HCT116 (cell line): ENCODE measurements around the gene ELF2. TPM values are rescaled to one million over a fixed set of nuclear protein-coding genes. Genes with fewer than 3 reads are reported as not detected.

Experiments
- ATAC-seq: fragments of 200-7000 bp; cut with Tn5 transposase; 2 replicates; pipeline ENCODE4 v1.9.1; 2020; ENCODE audit warnings: mild to moderate bottlenecking, moderate library complexity
- BruUV-seq: library from RNA; stranded (reverse); fragments of 400-500 nt; replicated peaks from 2 replicates; lab custom pipeline; 2021; lab: Mats Ljungman, UMichigan
- CTCF ChIA-PET: fragments of 300-600 bp; sonication (Branson Sonifier 250); formaldehyde crosslinking; loops from one replicate; lab custom pipeline; 2021; ENCODE audit warnings: antibody characterized with exemption; lab: Charles Lee
- POLR2A ChIA-PET: fragments of 300-600, 350-600 bp; sonication (Branson Sonifier 250); formaldehyde crosslinking; loops from one replicate; lab custom pipeline; 2021; ENCODE audit warnings: antibody characterized with exemption; lab: Charles Lee
- RAD21 ChIA-PET, 2 experiments: fragments of 300-600 bp; sonication (Branson Sonifier 250); formaldehyde crosslinking; loops; one replicate each; lab custom pipeline; 2023; ENCODE audit warnings: low total read pairs in 2 of 2; ENCODE audit not compliant: uncharacterized antibody in 2 of 2, unreplicated experiment in 2 of 2, low non-redundant PET in 1 of 2; lab: Charles Lee
- DNase-seq: peaks from one replicate; pipeline ENCODE4 v3.0.0-alpha.2; 2010; ENCODE audit warnings: low read depth, low spot score
- H2AFZ ChIP-seq: fragments of 200-600 bp; shearing (Covaris generic), sonication (generic); 2 replicates; pipeline ENCODE4 v1.6.1; 2017; ENCODE audit warnings: low read depth, mixed run types, mixed read lengths, antibody characterized with exemption, low read length; ENCODE audit not compliant: poor library complexity, severe bottlenecking
- H3K27ac ChIP-seq: 2 replicates; pipeline ENCODE4 v1.5.1; 2012; ENCODE audit warnings: low read depth, low read length
- H3K27me3 ChIP-seq: fragments of 200-600 bp; sonication (generic); 2 replicates; pipeline ENCODE4 v1.6.1; 2016; ENCODE audit warnings: mixed run types, low read length, mixed read lengths; ENCODE audit not compliant: insufficient read depth
- H3K36me3 ChIP-seq, 2 experiments: fragments of 200-500 bp in 1 of 2; fragments of 200-600 bp in 1 of 2; sonication (Bioruptor generic) in 1 of 2; sonication (generic) in 1 of 2; 2 replicates each; pipeline versions ENCODE4 v1.5.1 to v1.6.1; 2014 to 2016; ENCODE audit warnings: low read length in 2 of 2, inconsistent platforms in 1 of 2, mixed read lengths in 1 of 2, mixed run types in 1 of 2; ENCODE audit not compliant: insufficient read depth in 2 of 2, control insufficient read depth in 1 of 2
- H3K4me1 ChIP-seq, 2 experiments: fragments of 200-600 bp in 1 of 2; sonication (generic) in 1 of 2; 2 replicates each; pipeline versions ENCODE4 v1.5.1 to v1.6.1; 2012 to 2017; ENCODE audit warnings: low read length in 2 of 2, inconsistent platforms in 1 of 2, mild to moderate bottlenecking in 1 of 2, mixed read lengths in 1 of 2, mixed run types in 1 of 2, moderate library complexity in 1 of 2; ENCODE audit not compliant: insufficient read depth in 2 of 2, control insufficient read depth in 1 of 2
- H3K4me2 ChIP-seq: fragments of 200-600 bp; sonication (generic); 2 replicates; pipeline ENCODE4 v1.6.1; 2017; ENCODE audit warnings: mixed run types, low read length, mixed read lengths
- H3K4me3 ChIP-seq, 2 experiments: fragments of 200-600 bp in 1 of 2; sonication (generic) in 1 of 2; replicated peaks in 1 of 2; 2 replicates each; pipeline ENCODE4 v1.5.1; 2011 to 2016; ENCODE audit warnings: low read length in 2 of 2, control low read depth in 1 of 2, low read depth in 1 of 2, mild to moderate bottlenecking in 1 of 2, mixed read lengths in 1 of 2, mixed run types in 1 of 2
- H3K79me2 ChIP-seq: fragments of 200-600 bp; sonication (generic); 2 replicates; pipeline ENCODE4 v1.6.1; 2017; ENCODE audit warnings: mild to moderate bottlenecking, mixed run types, low read length, moderate library complexity, mixed read lengths; ENCODE audit not compliant: insufficient read depth
- H3K9ac ChIP-seq: fragments of 200-600 bp; sonication (generic); 2 replicates; pipeline ENCODE4 v1.6.1; 2016; ENCODE audit warnings: low read length, mixed read lengths
- H3K9me2 ChIP-seq: fragments of 200-600 bp; sonication (generic), shearing (Covaris generic); 2 replicates; pipeline ENCODE4 v1.6.1; 2017; ENCODE audit warnings: mixed run types, mild to moderate bottlenecking, moderate library complexity; ENCODE audit not compliant: insufficient read depth
- H3K9me3 ChIP-seq, 2 experiments: fragments of 200-500 bp in 1 of 2; fragments of 200-600 bp in 1 of 2; sonication (Bioruptor generic) in 1 of 2; sonication (generic) in 1 of 2; 2 replicates each; pipeline ENCODE4 v1.6.1; 2014 to 2017; ENCODE audit warnings: low read length in 2 of 2, mixed read lengths in 2 of 2, inconsistent platforms in 1 of 2, low read depth in 1 of 2, mild to moderate bottlenecking in 1 of 2, mixed run types in 1 of 2, moderate library complexity in 1 of 2; ENCODE audit not compliant: control insufficient read depth in 1 of 2, insufficient read depth in 1 of 2
- H4K20me1 ChIP-seq: fragments of 200-600 bp; sonication (generic), shearing (Covaris generic); 2 replicates; pipeline ENCODE4 v1.6.1; 2017; ENCODE audit warnings: mixed run types, mild to moderate bottlenecking, moderate library complexity; ENCODE audit not compliant: insufficient read depth
- CTCF ChIP-seq, 3 experiments: fragments of 200-600 bp in 1 of 3; sonication (generic) in 1 of 3; IDR thresholded peaks in 2 of 3; conservative IDR thresholded peaks in 1 of 3; 2 replicates each; pipeline ENCODE4 v1.5.1; 2012 to 2017; ENCODE audit warnings: low read depth in 2 of 3, low read length in 2 of 3, antibody characterized with exemption in 1 of 3, borderline replicate concordance in 1 of 3, control low read depth in 1 of 3, mild to moderate bottlenecking in 1 of 3, mixed read lengths in 1 of 3, mixed run types in 1 of 3, moderate library complexity in 1 of 3; ENCODE audit not compliant: insufficient read depth in 1 of 3
- ELF1 ChIP-seq: IDR thresholded peaks from 2 replicates; pipeline ENCODE4 v1.6.1; 2012; ENCODE audit warnings: low read depth, borderline replicate concordance
- EZH2 ChIP-seq: fragments of 200-600 bp; sonication (generic); IDR thresholded peaks from 2 replicates; pipeline ENCODE4 v1.6.1; 2017; ENCODE audit warnings: antibody characterized with exemption, mixed run types
- FOSL1 ChIP-seq: IDR thresholded peaks from 2 replicates; pipeline ENCODE4 v1.6.1; 2012; ENCODE audit warnings: low read depth
- JUND ChIP-seq: IDR thresholded peaks from 2 replicates; pipeline ENCODE4 v1.6.1; 2012
- POLR2AphosphoS5 ChIP-seq: IDR thresholded peaks from 2 replicates; pipeline ENCODE4 v1.6.1; 2011; ENCODE audit warnings: mild to moderate bottlenecking, low read depth, low read length, moderate library complexity
- RAD21 ChIP-seq: IDR thresholded peaks from 2 replicates; pipeline ENCODE4 v1.6.1; 2012; ENCODE audit warnings: low read depth, mild to moderate bottlenecking
- REST ChIP-seq: IDR thresholded peaks from 2 replicates; pipeline ENCODE4 v1.6.1; 2012; ENCODE audit warnings: low read depth
- SP1 ChIP-seq: IDR thresholded peaks from 2 replicates; pipeline ENCODE4 v1.6.1; 2012; ENCODE audit warnings: low read depth
- SRF ChIP-seq: IDR thresholded peaks from 2 replicates; pipeline ENCODE4 v1.6.1; 2012; ENCODE audit warnings: low read depth
- ZNF274 ChIP-seq: fragments of 200-500 bp; sonication (Bioruptor generic); IDR thresholded peaks from 2 replicates; pipeline ENCODE4 v1.6.1; 2014; ENCODE audit warnings: mild to moderate bottlenecking, low read depth, low read length, inconsistent platforms
- intact Hi-C: fragments of 100-400 bp; cut with micrococcal nuclease; formaldehyde crosslinking; loops from 2 replicates; pipeline ENCODE4 v1.10.0; 2022
- total RNA-seq: library from RNA; stranded (reverse); gene quantifications from one replicate; pipeline ENCODE4 v1.2.1, GENCODE V29; 2021; ENCODE audit not compliant: unreplicated experiment

Gene ELF2
- total RNA-seq, 1 experiment from 2014 or later: 28.2 TPM

GRCh38 chr4:139154538-139154937 lies 22.5 kb downstream of the ELF2 start:
- no peaks in the 10 kb centered on the region for H3K79me2 ChIP-seq
- H2AFZ ChIP-seq: no peak overlapping the region
- TF ChIP-seq ZNF274 (no peak), SRF (no peak), REST (no peak), JUND (no peak), RAD21 (no peak), SP1 (no peak), EZH2 (no peak), CTCF (IDR thresholded peaks at IDR 0.05 in 2 of 3, conservative IDR thresholded peaks at IDR 0.05 in 1 of 3; ENCODE audit: borderline replicate concordance in 1 of 3, insufficient read depth in 1 of 3, low read depth in 2 of 3, low read length in 2 of 3) (no peak), FOSL1 (no peak), ELF1 (no peak), POLR2AphosphoS5 (no peak)
- POLR2A ChIA-PET: interaction anchor here (0.6 kb wide), 1 partner anchor 59 kb away, joined by 3 read pairs; no protein-coding TSS in a partner anchor
- H3K9ac ChIP-seq: no peak overlapping the region
- H3K9me3 ChIP-seq: no peaks in the 10 kb centered on the region
- BruUV-seq: no TSS peak
- no peaks in the 10 kb centered on the region for H4K20me1 ChIP-seq
- H3K36me3 ChIP-seq: no peaks in the 10 kb centered on the region
- CTCF ChIA-PET: no interaction called here
- H3K4me1 ChIP-seq: no peaks in the 10 kb centered on the region
- RAD21 ChIA-PET: no interaction called here
- intact Hi-C loops: no loop called here
- H3K9me2 ChIP-seq: no peaks in the 10 kb centered on the region
- no peak for ATAC-seq
- no peak for DNase-seq
- no peak overlapping the region for H3K27ac ChIP-seq
- no peak overlapping the region for H3K4me2 ChIP-seq
- no peak overlapping the region for H3K4me3 ChIP-seq
- H3K27me3 ChIP-seq: no peaks in the 10 kb centered on the region
